NT2/D1 (cell line): ENCODE results near the gene PHAX.

ENCODE experiments used
- SUZ12 ChIP-seq: IDR thresholded peaks from 2 replicates; pipeline ENCODE4 v1.6.1; 2011; ENCODE audit not compliant: insufficient read length, insufficient read depth; ENCODE audit errors: extremely low read depth
- YY1 ChIP-seq: IDR thresholded peaks from 2 replicates; pipeline ENCODE4 v1.6.1; 2011; ENCODE audit not compliant: insufficient read length, insufficient read depth
- ZNF274 ChIP-seq: IDR thresholded peaks from 2 replicates; pipeline ENCODE4 v1.6.1; 2011; ENCODE audit warnings: mild to moderate bottlenecking, low read depth, low read length

DNA sequence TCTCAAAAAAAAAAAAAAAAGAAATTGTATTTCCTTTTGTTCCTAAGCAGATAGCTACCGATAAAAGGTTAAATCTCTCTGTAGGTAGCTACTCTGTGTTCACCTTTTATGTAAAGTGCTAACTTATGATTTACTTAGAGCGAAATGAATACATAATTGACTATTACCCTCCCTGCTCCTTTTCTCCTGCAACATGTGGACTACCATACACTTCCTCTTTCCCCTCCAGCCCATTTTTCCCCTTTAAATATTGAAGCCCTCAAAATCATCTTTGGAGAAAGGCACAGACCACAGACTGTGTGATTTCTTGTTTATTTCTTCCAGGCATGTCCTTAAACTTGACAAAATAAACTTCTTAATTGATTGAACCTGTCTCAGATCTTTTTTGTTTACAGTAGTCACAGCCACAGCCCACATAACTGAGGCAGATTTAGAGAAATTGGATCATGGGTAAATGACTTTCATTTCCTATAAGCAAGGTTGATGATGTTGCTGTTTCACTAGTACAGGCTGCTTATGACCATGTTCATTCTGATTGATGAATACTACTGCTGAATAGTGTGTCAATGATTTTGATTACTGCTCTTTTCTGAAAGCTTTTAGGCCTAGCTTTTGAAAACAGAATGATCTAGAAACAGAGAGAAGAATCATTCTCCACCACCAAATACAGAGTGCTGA lies 59.2 kb downstream of the PHAX start:
- TF ChIP-seq ZNF274 (no peak), YY1 (no peak), SUZ12 (no peak)
